Esophagus squamous epithelium (tissue), 5 donors: Measurements from ENCODE around the gene HSPB1. TPM values are rescaled to one million over a fixed set of nuclear protein-coding genes. Genes with fewer than 3 reads are reported as not detected.
A peak's percentile ranks its signal among the peaks of the same experiment; 100 is the strongest.

ENCODE experiments used
- DNase-seq: peaks from one replicate; lab custom pipeline; 2025; lab: John Stamatoyannopoulos, UW
- H3K27ac ChIP-seq, 4 donors: fragments of 200-600 bp; sonication (generic); one replicate each; pipeline ENCODE4 v1.5.1; 2016 to 2019; ENCODE audit warnings: mild to moderate bottlenecking in 1 of 4
- H3K27me3 ChIP-seq, 4 donors: fragments of 200-600 bp; sonication (generic); 1 replicate in 3 of 4; 2 replicates in 1 of 4; pipeline versions ENCODE4 v1.5.1 to v1.6.0; 2017 to 2021; ENCODE audit warnings: antibody characterized with exemption in 1 of 4
- H3K36me3 ChIP-seq, 3 donors: fragments of 200-600 bp; sonication (generic); one replicate each; pipeline ENCODE4 v1.5.1; 2016 to 2019
- H3K4me1 ChIP-seq, 3 donors: fragments of 200-600 bp; sonication (generic); one replicate each; pipeline ENCODE4 v1.5.1; 2017 to 2019
- H3K4me3 ChIP-seq, 4 donors: fragments of 200-600 bp; sonication (generic); 1 replicate in 3 of 4; 2 replicates in 1 of 4; pipeline ENCODE4 v1.5.1; 2016 to 2019; ENCODE audit warnings: mild to moderate bottlenecking in 2 of 4, moderate library complexity in 1 of 4
- H3K9me3 ChIP-seq, 3 donors: fragments of 200-600 bp; sonication (generic); one replicate each; pipeline ENCODE4 v1.5.1; 2016 to 2019
- POLR2A ChIP-seq, 4 donors: fragments of 450-650 bp; IDR thresholded peaks; one replicate each; pipeline ENCODE4 v1.6.1; 2017; ENCODE audit warnings: antibody characterized with exemption in 4 of 4, mild to moderate bottlenecking in 4 of 4, moderate library complexity in 3 of 4
- WGBS, 2 donors: methylation state at CpG; one replicate each; pipeline ENCODE4 v1.1.5; 2018; 5-methylcytosine and 5-hydroxymethylcytosine counted together
- intact Hi-C: fragments of 100-400 bp; cut with DNase I; formaldehyde crosslinking; loops from one replicate; pipeline ENCODE4 v1.15.0; 2022
- total RNA-seq, 4 donors: library from RNA; depleted of rRNA; stranded (reverse); fragments of >200 nt; gene quantifications; one replicate each; pipeline ENCODE4 v1.1.0, GENCODE V29; 2016
- TF ChIP-seq, protein P1 (sequence below), 6 experiments: fragments of 450-650 bp in 4 of 6; fragments of 200-600 bp in 2 of 6; sonication (generic) in 2 of 6; IDR thresholded peaks; one replicate each; pipeline ENCODE4 v1.5.1; 2016 to 2019; ENCODE audit warnings: antibody characterized with exemption in 6 of 6, mild to moderate bottlenecking in 4 of 6, moderate library complexity in 4 of 6
- donor health status: DM: yes; HTN: yes; CAD: no.

HSPB1 gene
- total RNA-seq, 4 donors from 2014 or later: 2,415 to 6,888 (median 3,249) TPM

DNA sequence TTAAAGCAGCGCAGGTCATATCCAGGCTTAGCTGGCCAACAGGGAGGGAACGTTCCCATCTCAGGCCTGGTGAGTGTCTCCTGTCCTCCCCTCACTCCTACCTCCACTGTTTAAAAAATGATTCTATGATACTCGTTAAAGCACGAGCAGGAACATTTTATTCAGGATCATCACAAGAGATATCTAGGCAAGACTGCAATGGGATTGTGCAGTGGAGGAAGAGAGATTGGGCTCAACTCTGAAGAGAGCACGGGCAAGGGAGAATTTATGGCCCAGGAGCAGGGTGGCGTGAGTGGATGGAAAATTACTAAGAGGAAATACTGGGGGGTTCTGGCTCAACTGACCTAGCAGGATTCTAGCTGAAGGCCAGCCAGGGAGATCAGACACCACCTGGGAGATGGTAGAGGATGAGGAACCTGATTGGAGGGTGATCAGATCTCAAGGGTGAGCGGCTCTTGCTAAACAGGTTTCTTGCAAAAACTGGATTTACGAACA lies 9.0 kb upstream of the HSPB1 start:
- H3K27me3 ChIP-seq: no peaks in the 10 kb centered on the region
- intact Hi-C loops: no loop called here
- peak overlapping the region; percentile 98 to 99 (median 98) for H3K27ac ChIP-seq
- H3K9me3 ChIP-seq: no peaks in the 10 kb centered on the region
- peaks cover 49 to 97% (median 73%) of the 10 kb centered on the region in 3 donors for H3K4me1 ChIP-seq
- WGBS, 2 donors: 43 to 61% methylated on average over 6 to 8 of the region's 8 CpGs
- H3K4me3 ChIP-seq: peak overlapping the region in 1 of 4 donors; percentile 66
- no peak for TF ChIP-seq POLR2A (IDR thresholded peaks at IDR 0.05)
- TF ChIP-seq, protein P1, sequence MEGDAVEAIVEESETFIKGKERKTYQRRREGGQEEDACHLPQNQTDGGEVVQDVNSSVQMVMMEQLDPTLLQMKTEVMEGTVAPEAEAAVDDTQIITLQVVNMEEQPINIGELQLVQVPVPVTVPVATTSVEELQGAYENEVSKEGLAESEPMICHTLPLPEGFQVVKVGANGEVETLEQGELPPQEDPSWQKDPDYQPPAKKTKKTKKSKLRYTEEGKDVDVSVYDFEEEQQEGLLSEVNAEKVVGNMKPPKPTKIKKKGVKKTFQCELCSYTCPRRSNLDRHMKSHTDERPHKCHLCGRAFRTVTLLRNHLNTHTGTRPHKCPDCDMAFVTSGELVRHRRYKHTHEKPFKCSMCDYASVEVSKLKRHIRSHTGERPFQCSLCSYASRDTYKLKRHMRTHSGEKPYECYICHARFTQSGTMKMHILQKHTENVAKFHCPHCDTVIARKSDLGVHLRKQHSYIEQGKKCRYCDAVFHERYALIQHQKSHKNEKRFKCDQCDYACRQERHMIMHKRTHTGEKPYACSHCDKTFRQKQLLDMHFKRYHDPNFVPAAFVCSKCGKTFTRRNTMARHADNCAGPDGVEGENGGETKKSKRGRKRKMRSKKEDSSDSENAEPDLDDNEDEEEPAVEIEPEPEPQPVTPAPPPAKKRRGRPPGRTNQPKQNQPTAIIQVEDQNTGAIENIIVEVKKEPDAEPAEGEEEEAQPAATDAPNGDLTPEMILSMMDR (IDR thresholded peaks at IDR 0.05): no peak
- H3K36me3 ChIP-seq: no peaks in the 10 kb centered on the region
- DNase-seq: no peak

DNA sequence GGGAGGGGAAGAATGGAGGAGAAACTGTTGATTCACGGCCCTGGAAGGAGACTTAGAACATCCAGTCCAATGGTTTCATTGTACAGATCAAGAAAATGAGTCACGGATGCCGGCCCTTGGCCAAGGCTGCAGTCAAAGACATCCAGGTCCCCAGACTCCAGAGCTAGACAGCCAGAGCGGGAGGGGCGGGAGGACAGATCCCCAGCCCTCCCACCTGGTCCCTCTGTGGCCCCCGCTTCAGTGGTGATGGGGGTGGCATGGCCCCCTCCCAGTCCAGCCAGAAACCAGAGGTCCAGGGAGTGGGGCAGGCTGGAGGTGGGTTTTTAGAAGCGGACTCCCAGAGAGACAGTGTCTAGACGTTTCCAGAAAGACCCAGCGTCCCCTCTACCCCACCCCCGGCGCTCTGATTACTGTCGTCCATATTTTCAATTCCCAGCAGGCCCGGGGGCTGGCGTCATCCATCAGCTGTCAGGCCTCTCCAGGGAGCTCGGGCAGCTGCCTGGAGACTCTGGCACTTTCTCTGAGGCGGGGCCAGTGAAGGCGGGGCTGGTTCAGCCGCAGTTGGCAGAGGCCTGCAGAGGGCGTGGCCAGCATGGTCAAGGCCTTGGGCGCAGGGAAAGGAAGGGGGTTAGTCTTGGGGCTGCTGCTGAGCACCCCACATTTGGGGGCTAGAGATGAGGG lies 8.0 kb upstream of the HSPB1 start:
- TF ChIP-seq POLR2A (IDR thresholded peaks at IDR 0.05): peak in 3 of 4 donors; percentile 11 to 38 (median 11)
- TF ChIP-seq, protein P1 (IDR thresholded peaks at IDR 0.05): no peak
- Histone ChIP-seq H3K4me1 (peaks cover 51 to 100% (median 70%) of the 10 kb centered on the region in 3 donors), H3K9me3 (no peaks in the 10 kb centered on the region), H3K27ac (peak overlapping the region; percentile 98 to 99 (median 98)), H3K4me3 (peak overlapping the region; percentile 17 to 66 (median 38)), H3K27me3 (no peaks in the 10 kb centered on the region), H3K36me3 (no peaks in the 10 kb centered on the region)
- intact Hi-C loops: no loop called here
- peak; percentile 24 for DNase-seq
- WGBS, 2 donors: 12 to 21% methylated on average over 3 to 6 of the region's 20 CpGs

DNA sequence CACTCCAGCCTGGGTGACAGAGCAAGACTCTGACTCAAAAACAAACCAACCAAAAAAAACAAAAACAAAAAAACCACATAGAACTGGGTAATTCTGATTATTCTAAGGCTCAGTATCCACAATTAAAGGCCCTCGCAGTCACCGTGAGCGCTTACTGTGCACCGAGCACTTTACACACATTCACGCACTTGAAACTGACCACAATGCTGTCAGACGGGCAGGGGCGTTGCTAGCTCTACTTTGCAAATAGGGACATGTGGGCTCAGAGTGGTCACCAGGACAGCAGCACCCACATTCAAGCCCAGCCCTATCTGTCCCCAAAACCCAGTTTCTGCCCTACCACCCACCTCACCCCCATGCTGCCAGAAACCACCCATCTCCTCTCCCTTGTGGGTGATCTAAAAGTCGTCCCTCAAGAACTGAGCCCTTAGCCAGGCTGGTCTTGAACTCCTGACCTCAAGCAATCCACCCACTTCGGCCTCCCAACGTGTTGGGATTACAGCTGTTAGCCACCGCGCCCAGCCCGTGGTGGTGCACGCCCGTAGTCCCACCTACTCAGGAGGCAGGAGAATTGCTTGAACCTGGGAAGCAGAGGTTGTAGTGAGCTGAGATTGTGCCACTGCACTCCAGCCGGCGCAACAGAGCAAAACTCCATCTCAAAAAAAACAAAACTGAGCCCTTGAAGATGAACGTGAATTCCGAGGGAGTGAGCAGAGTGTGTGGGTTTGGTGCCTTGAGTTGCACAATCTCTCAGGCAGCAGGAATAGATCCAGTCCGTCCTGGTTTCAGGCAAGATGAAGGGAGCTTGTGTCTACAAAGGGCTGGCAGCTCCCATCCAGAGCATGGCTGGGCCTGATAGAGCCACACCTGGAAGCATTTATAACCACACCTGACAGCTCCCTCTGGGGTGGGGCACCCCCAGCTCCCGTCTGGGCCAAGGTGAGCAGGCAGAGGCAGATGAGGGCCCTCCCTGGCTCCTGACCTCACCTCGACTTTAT lies 5.4 kb upstream of the HSPB1 start:
- 22 to 49% methylated on average over 11 to 20 of the region's 22 CpGs for WGBS, 2 donors
- peak; percentile 6 for DNase-seq
- H3K4me1 ChIP-seq: peaks cover 34 to 100% (median 63%) of the 10 kb centered on the region in 3 donors
- H3K36me3 ChIP-seq: no peaks in the 10 kb centered on the region
- H3K27ac ChIP-seq: peak overlapping the region; percentile 97 to 99 (median 98)
- H3K9me3 ChIP-seq: no peaks in the 10 kb centered on the region
- H3K27me3 ChIP-seq: no peaks in the 10 kb centered on the region
- TF ChIP-seq POLR2A (IDR thresholded peaks at IDR 0.05): peak in 1 of 4 donors; percentile 41
- TF ChIP-seq, protein P1 (IDR thresholded peaks at IDR 0.05): peak in 1 of 6 experiments; percentile 5
- intact Hi-C loops: no loop called here
- H3K4me3 ChIP-seq: peak overlapping the region in 3 of 4 donors; percentile 18 to 29 (median 21)

DNA sequence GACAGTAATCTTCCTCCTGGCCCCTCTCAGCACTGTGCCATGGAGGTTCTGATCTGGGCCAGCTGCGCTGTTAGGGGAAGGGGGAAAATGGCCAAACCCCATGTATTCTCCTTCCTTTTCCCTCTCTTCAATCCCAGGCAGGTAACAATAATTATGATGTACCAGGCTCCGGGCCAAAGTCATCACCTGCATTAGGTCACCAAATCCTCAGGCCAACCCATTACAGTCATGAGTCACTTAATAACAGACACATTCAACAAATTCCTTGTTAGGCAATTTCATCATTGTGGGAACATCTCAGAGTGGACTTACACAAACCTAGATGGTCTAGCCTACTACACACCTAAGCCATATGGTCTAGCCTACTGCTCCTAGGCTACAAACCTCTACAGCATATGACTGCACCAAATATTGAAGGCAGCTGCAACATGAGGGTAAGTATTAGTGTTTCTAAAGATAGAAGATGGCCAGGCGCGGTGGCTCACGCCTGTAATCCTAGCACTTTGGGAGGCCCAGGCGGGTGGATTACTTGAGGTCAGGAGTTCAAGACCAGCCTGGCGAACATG lies 2.2 kb upstream of the HSPB1 start:
- Histone ChIP-seq H3K4me1 (peaks cover 15 to 88% (median 48%) of the 10 kb centered on the region in 3 donors), H3K27ac (peak overlapping the region; percentile 86 to 99 (median 98)), H3K4me3 (no peak overlapping the region), H3K9me3 (no peaks in the 10 kb centered on the region), H3K27me3 (no peaks in the 10 kb centered on the region), H3K36me3 (peaks cover 0 to 18% (median 12%) of the 10 kb centered on the region in 3 donors)
- intact Hi-C loops: loop anchor here (10.0 kb wide), 1 partner anchor 55 kb away; the partner anchor contains the start of gene YWHAG
- no peak for DNase-seq
- no peak for TF ChIP-seq POLR2A (IDR thresholded peaks at IDR 0.05)
- TF ChIP-seq, protein P1 (IDR thresholded peaks at IDR 0.05): no peak
- WGBS, 2 donors: 52 to 62% methylated on average over 6 to 7 of the region's 7 CpGs
